Measurements from ENCODE around the gene COL15A1. TPM values are rescaled to one million over a fixed set of nuclear protein-coding genes. Genes with fewer than 3 reads are reported as not detected.

The COL15A1 gene
- total and polyA plus RNA-seq, 2 donors (not counting 1 experiment from before 2014, with no cell fraction given), result not detected

- CTCF ChIA-PET, result interaction anchor here (1.3 to 1.8 kb wide), 2 partner anchors 14 to 163 kb away, joined by 4 to 8 read pairs; no protein-coding TSS in a partner anchor
- H3K27ac ChIP-seq (ENCODE audit: low read length in 2 of 2), result no peak overlapping the region
- intact Hi-C loops (cut with micrococcal nuclease), result no loop called here
- Mint-ChIP-seq H3K27ac (no peak overlapping the region), H3K4me3 (no peak overlapping the region), H3K27me3 (peaks cover 15% of the 10 kb centered on the region), H3K9me3 (ENCODE audit: insufficient read depth) (no peaks in the 10 kb centered on the region), H3K4me1 (peaks cover 2% of the 10 kb centered on the region)
- 96% methylated on average over 5 of the region's 5 CpGs for WGBS (ENCODE audit: insufficient coverage)
- H4K20me1 ChIP-seq (ENCODE audit: control insufficient read depth, insufficient read depth, low read length, poor library complexity, severe bottlenecking), result no peaks in the 10 kb centered on the region
- H3K4me1 ChIP-seq (ENCODE audit: control insufficient read depth in 2 of 2, insufficient read depth in 2 of 2, low read length in 2 of 2), result peaks cover under 1 to 3% of the 10 kb centered on the region in 2 donors
- H3K9me3 ChIP-seq (ENCODE audit: control extremely low read depth in 1 of 3, control insufficient read depth in 2 of 3, insufficient read depth in 1 of 3, low read length in 2 of 3), result peaks cover 0 to under 1% (median 0%) of the 10 kb centered on the region in 3 donors
- DNase-seq (no peak), ATAC-seq (ENCODE audit: low read depth) (no peak)
- TF ChIP-seq EZH2 (IDR thresholded peaks at IDR 0.05; ENCODE audit: borderline replicate concordance, insufficient read depth, low read depth, low read length, poor library complexity, severe bottlenecking) (no peak), CTCF (IDR thresholded peaks at IDR 0.05) (no peak)
- H3K4me3 ChIP-seq (ENCODE audit: control extremely low read depth in 1 of 5, extremely low read depth in 1 of 5, insufficient read depth in 1 of 5, low read depth in 2 of 5, low read length in 4 of 5), result no peak overlapping the region
- no peak overlapping the region for H3K9ac ChIP-seq (ENCODE audit: low read length)
- POLR2A ChIA-PET, result no interaction called here
- H3K79me2 ChIP-seq (ENCODE audit: control insufficient read depth, insufficient read depth, low read length), result no peaks in the 10 kb centered on the region
- H3K4me2 ChIP-seq (replicated peaks; ENCODE audit: low read depth, low read length, poor library complexity, severe bottlenecking), result no peak overlapping the region
- H3K27me3 ChIP-seq (replicated peaks in 1 of 4; ENCODE audit: control extremely low read depth in 1 of 4, control insufficient read depth in 3 of 4, insufficient read depth in 4 of 4, low read length in 3 of 4), result peaks cover 0 to 13% (median 7%) of the 10 kb centered on the region in 4 experiments
- no peaks in the 10 kb centered on the region for H3K36me3 ChIP-seq (replicated peaks in 1 of 2; ENCODE audit: control extremely low read depth in 1 of 2, control insufficient read depth in 1 of 2, extremely low read depth in 1 of 2, insufficient read depth in 2 of 2, low read length in 1 of 2)
- H2AFZ ChIP-seq (ENCODE audit: insufficient read depth, low read depth, low read length, poor library complexity, severe bottlenecking), result no peak overlapping the region
Measured at GRCh38 chr9:98980291-98980690, 36.6 kb downstream of the COL15A1 start.

- CTCF ChIA-PET, result interaction anchor here (1.0 to 1.2 kb wide), 2 partner anchors 9 to 15 kb away, joined by 3 to 4 read pairs; no protein-coding TSS in a partner anchor
- intact Hi-C loops (cut with micrococcal nuclease), result no loop called here
- no peak overlapping the region for H2AFZ ChIP-seq (ENCODE audit: insufficient read depth, low read depth, low read length, poor library complexity, severe bottlenecking)
Measured at GRCh38 chr9:98983295-98984268, 39.9 kb downstream of the COL15A1 start.

More at GRCh38 chr9:98983295-98984268, 39.9 kb downstream of the COL15A1 start:
- H4K20me1 ChIP-seq (ENCODE audit: control insufficient read depth, insufficient read depth, low read length, poor library complexity, severe bottlenecking), result no peaks in the 10 kb centered on the region
- POLR2A ChIA-PET, result no interaction called here
- H3K9me3 Mint-ChIP-seq (ENCODE audit: insufficient read depth), result no peaks in the 10 kb centered on the region
- no peaks in the 10 kb centered on the region for H3K4me1 ChIP-seq (ENCODE audit: control insufficient read depth in 2 of 2, insufficient read depth in 2 of 2, low read length in 2 of 2)
- no peaks in the 10 kb centered on the region for H3K79me2 ChIP-seq (ENCODE audit: control insufficient read depth, insufficient read depth, low read length)
- H3K27me3 Mint-ChIP-seq, result no peaks in the 10 kb centered on the region
- H3K4me3 ChIP-seq (ENCODE audit: control extremely low read depth in 1 of 5, extremely low read depth in 1 of 5, insufficient read depth in 1 of 5, low read depth in 2 of 5, low read length in 4 of 5), result no peak overlapping the region
- H3K9ac ChIP-seq (ENCODE audit: low read length), result no peak overlapping the region
- H3K27ac Mint-ChIP-seq, result no peak overlapping the region
- no peak overlapping the region for H3K27ac ChIP-seq (ENCODE audit: low read length in 2 of 2)
- H3K9me3 ChIP-seq (ENCODE audit: control extremely low read depth in 1 of 3, control insufficient read depth in 2 of 3, insufficient read depth in 1 of 3, low read length in 2 of 3), result no peaks in the 10 kb centered on the region
- TF ChIP-seq CTCF (IDR thresholded peaks at IDR 0.05) (no peak), EZH2 (IDR thresholded peaks at IDR 0.05; ENCODE audit: borderline replicate concordance, insufficient read depth, low read depth, low read length, poor library complexity, severe bottlenecking) (no peak)
- H3K4me2 ChIP-seq (replicated peaks; ENCODE audit: low read depth, low read length, poor library complexity, severe bottlenecking), result no peak overlapping the region
- WGBS (ENCODE audit: insufficient coverage), result 93% methylated on average over 10 of the region's 15 CpGs
- no peaks in the 10 kb centered on the region for H3K36me3 ChIP-seq (replicated peaks in 1 of 2; ENCODE audit: control extremely low read depth in 1 of 2, control insufficient read depth in 1 of 2, extremely low read depth in 1 of 2, insufficient read depth in 2 of 2, low read length in 1 of 2)
- no peaks in the 10 kb centered on the region for H3K4me1 Mint-ChIP-seq
- H3K27me3 ChIP-seq (replicated peaks in 1 of 4; ENCODE audit: control extremely low read depth in 1 of 4, control insufficient read depth in 3 of 4, insufficient read depth in 4 of 4, low read length in 3 of 4), result peaks cover 0 to 4% (median 0%) of the 10 kb centered on the region in 4 experiments
- ATAC-seq (ENCODE audit: low read depth) (no peak), DNase-seq (no peak)
- H3K4me3 Mint-ChIP-seq, result no peak overlapping the region
